IMR-90 (cell line): ENCODE results near the gene DAB1. TPM values are rescaled to one million over a fixed set of nuclear protein-coding genes. Genes with fewer than 3 reads are reported as not detected.

Experiments
- ATAC-seq: fragments of 200-7000 bp; cut with Tn5 transposase; 2 replicates; pipeline ENCODE4 v1.9.1; 2020; ENCODE audit warnings: low read depth, mild to moderate bottlenecking, moderate library complexity
- BruUV-seq: library from RNA; stranded (reverse); fragments of 400-500 nt; replicated peaks from 2 replicates; lab custom pipeline; 2021; lab: Mats Ljungman, UMichigan
- CTCF ChIA-PET: fragments of 300-600 bp; formaldehyde crosslinking; extraction: SDS; loops from one replicate; lab custom pipeline; 2021; ENCODE audit warnings: antibody characterized with exemption; lab: Yijun Ruan, JAX
- POLR2A ChIA-PET: fragments of 300-600 bp; sonication (Branson Sonifier 250); formaldehyde crosslinking; loops from one replicate; lab custom pipeline; 2022; ENCODE audit warnings: antibody characterized with exemption; ENCODE audit not compliant: unreplicated experiment; lab: Charles Lee
- DNase-seq: peaks from one replicate; pipeline ENCODE4 v3.0.0; 2013
- H2AFZ ChIP-seq: replicated peaks from 2 replicates; pipeline ENCODE3; 2013; ENCODE audit warnings: low read length, mild to moderate bottlenecking; ENCODE audit not compliant: poor library complexity
- H2AK5ac ChIP-seq: 2 replicates; pipeline ENCODE4 v1.6.1; 2013; ENCODE audit warnings: low read depth, low read length, inconsistent platforms
- H2AK9ac ChIP-seq: replicated peaks from 2 replicates; pipeline ENCODE3; 2013; ENCODE audit warnings: mild to moderate bottlenecking, low read depth, low read length, moderate library complexity; ENCODE audit not compliant: poor library complexity
- H2BK120ac ChIP-seq: 2 replicates; pipeline ENCODE4 v1.6.1; 2013; ENCODE audit warnings: low read depth, low read length, inconsistent platforms
- H2BK15ac ChIP-seq: 3 replicates; pipeline ENCODE4 v1.6.1; 2013; ENCODE audit warnings: low read depth, low read length, inconsistent platforms
- H2BK20ac ChIP-seq: 2 replicates; pipeline ENCODE4 v1.6.1; 2013; ENCODE audit warnings: low read depth, mild to moderate bottlenecking, inconsistent platforms, low read length, moderate library complexity
- H2BK5ac ChIP-seq: 2 replicates; pipeline ENCODE4 v1.6.1; 2013; ENCODE audit warnings: mild to moderate bottlenecking, low read depth, low read length, inconsistent platforms; ENCODE audit not compliant: poor library complexity, severe bottlenecking
- H3K14ac ChIP-seq: replicated peaks from 2 replicates; pipeline ENCODE4 v1.6.1; 2013; ENCODE audit warnings: low read depth, low read length, inconsistent platforms
- H3K18ac ChIP-seq: 2 replicates; pipeline ENCODE4 v1.6.1; 2013; ENCODE audit warnings: low read depth, low read length, control low read depth
- H3K23ac ChIP-seq: 2 replicates; pipeline ENCODE4 v1.6.1; 2013; ENCODE audit warnings: low read depth, low read length, inconsistent platforms
- H3K27ac ChIP-seq: 2 replicates; pipeline ENCODE4 v1.5.1; 2013; ENCODE audit warnings: mild to moderate bottlenecking, control low read depth, low read length; ENCODE audit not compliant: insufficient read depth
- H3K27me3 ChIP-seq: 2 replicates; pipeline ENCODE4 v1.6.1; 2013; ENCODE audit warnings: low read length; ENCODE audit not compliant: control insufficient read depth, insufficient read depth
- H3K36me3 ChIP-seq: 2 replicates; pipeline ENCODE4 v1.6.1; 2013; ENCODE audit warnings: low read length, mixed read lengths; ENCODE audit not compliant: control insufficient read depth, insufficient read depth
- H3K4ac ChIP-seq: 2 replicates; pipeline ENCODE4 v1.6.1; 2013; ENCODE audit warnings: low read depth, low read length, inconsistent platforms
- H3K4me1 ChIP-seq: 2 replicates; pipeline ENCODE4 v1.6.1; 2013; ENCODE audit warnings: low read length, mixed read lengths; ENCODE audit not compliant: control insufficient read depth, insufficient read depth
- H3K4me2 ChIP-seq: 2 replicates; pipeline ENCODE4 v1.6.1; 2013; ENCODE audit warnings: low read depth, mild to moderate bottlenecking, control low read depth, low read length, moderate library complexity
- H3K4me3 ChIP-seq: 2 replicates; pipeline ENCODE4 v1.5.1; 2013; ENCODE audit warnings: low read depth, mild to moderate bottlenecking, control low read depth, low read length, moderate library complexity; ENCODE audit not compliant: insufficient read depth
- H3K56ac ChIP-seq: 2 replicates; pipeline ENCODE4 v1.6.1; 2013; ENCODE audit warnings: low read length, inconsistent platforms; ENCODE audit not compliant: insufficient read depth; ENCODE audit errors: extremely low read depth
- H3K79me1 ChIP-seq, 2 experiments: 2 replicates each; pipeline ENCODE4 v1.6.1; 2013; ENCODE audit warnings: low read length in 2 of 2, inconsistent platforms in 1 of 2, low read depth in 1 of 2
- H3K9ac ChIP-seq: 2 replicates; pipeline ENCODE4 v1.6.1; 2013; ENCODE audit warnings: low read depth, low read length, control low read depth
- H3K9me1 ChIP-seq: 2 replicates; pipeline ENCODE4 v1.6.1; 2013; ENCODE audit warnings: low read length, inconsistent platforms; ENCODE audit not compliant: insufficient read depth
- H3K9me3 ChIP-seq: 2 replicates; pipeline ENCODE4 v1.6.1; 2013; ENCODE audit warnings: low read length; ENCODE audit not compliant: control insufficient read depth, insufficient read depth
- H4K20me1 ChIP-seq: 2 replicates; pipeline ENCODE4 v1.6.1; 2013; ENCODE audit warnings: low read length, inconsistent platforms; ENCODE audit not compliant: insufficient read depth
- H4K5ac ChIP-seq: 2 replicates; pipeline ENCODE4 v1.6.1; 2013; ENCODE audit warnings: mild to moderate bottlenecking, low read depth, low read length, control low read depth
- H4K8ac ChIP-seq, 2 experiments: 2 replicates each; pipeline ENCODE4 v1.6.1; 2013; ENCODE audit warnings: low read depth in 2 of 2, low read length in 2 of 2, control low read depth in 1 of 2, inconsistent platforms in 1 of 2
- H4K91ac ChIP-seq: 2 replicates; pipeline ENCODE4 v1.6.1; 2013; ENCODE audit warnings: low read depth, low read length, inconsistent platforms; ENCODE audit not compliant: insufficient read depth
- CHD1 ChIP-seq: IDR thresholded peaks from 2 replicates; pipeline ENCODE4 v1.6.1; 2012; ENCODE audit warnings: low read depth, low read length, improper control_type of control experiment
- MAZ ChIP-seq: IDR thresholded peaks from 2 replicates; pipeline ENCODE4 v1.6.1; 2012; ENCODE audit warnings: low read depth, mild to moderate bottlenecking, low read length, improper control_type of control experiment, moderate library complexity, borderline replicate concordance
- MXI1 ChIP-seq: IDR thresholded peaks from 2 replicates; pipeline ENCODE4 v1.6.1; 2012; ENCODE audit warnings: low read depth, mild to moderate bottlenecking, low read length, moderate library complexity, borderline replicate concordance
- NFE2L2 ChIP-seq: fragments of 150-350 bp; IDR thresholded peaks from 2 replicates; pipeline ENCODE4 v1.6.1; 2016; ENCODE audit warnings: low read depth, mild to moderate bottlenecking, low read length
- RAD21 ChIP-seq: IDR thresholded peaks from 2 replicates; pipeline ENCODE4 v1.6.1; 2012; ENCODE audit warnings: low read length, improper control_type of control experiment
- RFX5 ChIP-seq: IDR thresholded peaks from 2 replicates; pipeline ENCODE4 v1.8.0; 2012; ENCODE audit warnings: low read depth, mild to moderate bottlenecking, low read length, moderate library complexity
- SMC3 ChIP-seq: fragments of 150-350 bp; IDR thresholded peaks from 2 replicates; pipeline ENCODE4 v1.6.1; 2016; ENCODE audit warnings: low read depth, mild to moderate bottlenecking, antibody characterized with exemption, low read length, moderate library complexity
- WGBS, 2 experiments: methylation state at CpG; one replicate each; pipeline versions ENCODE4 v1.1.5 to v1.1.7; 2013; ENCODE audit warnings: missing lambda C conversion rate in 2 of 2; ENCODE audit not compliant: insufficient read length in 1 of 2; ENCODE audit errors: extremely low coverage in 2 of 2; 5-methylcytosine and 5-hydroxymethylcytosine counted together
- dilution Hi-C: fragments of 300-500 bp; cut with HindIII; formaldehyde crosslinking; loops from one replicate; pipeline ENCODE4 v1.14.3; 2018; ENCODE audit warnings: low sequenced_read_pairs; ENCODE audit not compliant: unreplicated experiment
- in situ Hi-C: fragments of 300-500 bp; cut with MboI; formaldehyde crosslinking; loops from 3 replicates; pipeline ENCODE4 v1.14.3; 2019; ENCODE audit warnings: low sequenced_read_pairs, inconsistent platforms, mixed read lengths
- intact Hi-C: fragments of 100-400 bp; cut with micrococcal nuclease; formaldehyde crosslinking; loops from 2 replicates; pipeline ENCODE4 v1.10.0; 2022
- polyA plus RNA-seq, 3 experiments: library from polyadenylated mRNA; depleted of rRNA; stranded (reverse); fragments of >200 nt; gene quantifications; 2 replicates each; pipeline ENCODE4 v1.2.3, GENCODE V29; 2012; ENCODE audit warnings: low replicate concordance in 1 of 3
- total RNA-seq: library from RNA; depleted of rRNA; stranded (reverse); fragments of >200 nt; gene quantifications from 2 replicates; pipeline ENCODE4 v1.2.3, GENCODE V29; 2012

The DAB1 gene
- total and polyA plus RNA-seq, 2 of the 4 experiments (the other 2 are of a cell fraction): 0.18 to 0.41 TPM

GRCh38 chr1:57111175-57111574 is 312.7 kb downstream of the DAB1 start:
- H3K23ac ChIP-seq: no peak overlapping the region
- H3K9ac ChIP-seq: no peak overlapping the region
- H3K18ac ChIP-seq: no peak overlapping the region
- H2BK20ac ChIP-seq: no peak overlapping the region
- H3K79me1 ChIP-seq: no peaks in the 10 kb centered on the region
- H3K9me1 ChIP-seq: no peaks in the 10 kb centered on the region
- no peak overlapping the region for H3K14ac ChIP-seq
- dilution Hi-C loops (no loop called here), intact Hi-C loops (no loop called here), in situ Hi-C loops (no loop called here)
- TF ChIP-seq MXI1 (no peak), MAZ (no peak), RFX5 (no peak), NFE2L2 (no peak), RAD21 (no peak), SMC3 (no peak), CHD1 (no peak)
- no peaks in the 10 kb centered on the region for H4K20me1 ChIP-seq
- no peak overlapping the region for H2AK5ac ChIP-seq
- no peak overlapping the region for H3K4ac ChIP-seq
- no peak overlapping the region for H2BK5ac ChIP-seq
- no peak for DNase-seq
- H3K36me3 ChIP-seq: no peaks in the 10 kb centered on the region
- no peak overlapping the region for H4K8ac ChIP-seq
- no peak overlapping the region for H3K4me3 ChIP-seq
- no peaks in the 10 kb centered on the region for H3K27me3 ChIP-seq
- no peak overlapping the region for H2BK120ac ChIP-seq
- no CpG with 5 or more reads among the region's 2 CpGs for WGBS, 2 experiments
- H3K27ac ChIP-seq: no peak overlapping the region
- peaks cover 2% of the 10 kb centered on the region; the same call in 1 of the 2 replicates for H3K4me1 ChIP-seq
- no peak overlapping the region for H2AFZ ChIP-seq
- no TSS peak for BruUV-seq
- H2BK15ac ChIP-seq: no peak overlapping the region
- H3K4me2 ChIP-seq: no peak overlapping the region
- H3K56ac ChIP-seq: no peak overlapping the region
- no peak overlapping the region for H4K5ac ChIP-seq
- H2AK9ac ChIP-seq: no peak overlapping the region
- CTCF ChIA-PET: no interaction called here
- no peak overlapping the region for H4K91ac ChIP-seq
- H3K9me3 ChIP-seq: no peaks in the 10 kb centered on the region
- ATAC-seq: no peak
- POLR2A ChIA-PET: no interaction called here
